SK-N-SH (cell line): ENCODE data around the gene ADTRP. TPM values are rescaled to one million over a fixed set of nuclear protein-coding genes. Genes with fewer than 3 reads are reported as not detected.

Source experiments
- CTCF ChIA-PET: fragments of 300-600, 350-600 bp; formaldehyde crosslinking; extraction: SDS; loops from one replicate; lab custom pipeline; 2021; lab: Yijun Ruan, JAX
- POLR2A ChIA-PET: fragments of 350-600 bp; sonication (Branson Sonifier 250); formaldehyde crosslinking; extraction: SDS; loops from one replicate; lab custom pipeline; 2020; ENCODE audit warnings: antibody characterized with exemption, inconsistent platforms; lab: Yijun Ruan, JAX
- DNase-seq: peaks from one replicate; pipeline ENCODE4 v3.0.0; 2012
- H2AFZ ChIP-seq: fragments of 200-600 bp; sonication (generic); 2 replicates; pipeline ENCODE4 v1.8.1; 2016; ENCODE audit warnings: antibody characterized with exemption, mild to moderate bottlenecking, low read depth
- H3F3A ChIP-seq: fragments of 200-600 bp; sonication (generic); replicated peaks from 2 replicates; pipeline ENCODE3; 2016; ENCODE audit warnings: antibody characterized with exemption, mild to moderate bottlenecking; ENCODE audit not compliant: insufficient read depth
- H3K27ac ChIP-seq, 2 experiments: fragments of 200-500 bp in 1 of 2; fragments of 200-600 bp in 1 of 2; sonication (Bioruptor generic) in 1 of 2; sonication (generic), shearing (Covaris generic) in 1 of 2; 2 replicates each; pipeline versions ENCODE4 v1.5.1 to v1.6.1; 2014 to 2016; ENCODE audit warnings: low read depth in 2 of 2, inconsistent platforms in 1 of 2, low read length in 1 of 2, mild to moderate bottlenecking in 1 of 2, mixed read lengths in 1 of 2
- H3K27me3 ChIP-seq: fragments of 200-600 bp; sonication (generic), shearing (Covaris generic); 2 replicates; pipeline ENCODE4 v1.6.1; 2016; ENCODE audit warnings: mixed run types; ENCODE audit not compliant: insufficient read depth
- H3K36me3 ChIP-seq, 2 experiments: fragments of 200-500 bp in 1 of 2; fragments of 200-600 bp in 1 of 2; sonication (Bioruptor generic) in 1 of 2; sonication (generic) in 1 of 2; replicated peaks in 1 of 2; 2 replicates each; pipeline versions ENCODE3 to v1.5.1; 2014 to 2016; ENCODE audit warnings: low read length in 1 of 2, mild to moderate bottlenecking in 1 of 2; ENCODE audit not compliant: insufficient read depth in 2 of 2, control insufficient read depth in 1 of 2
- H3K4me1 ChIP-seq, 2 experiments: fragments of 200-500 bp in 1 of 2; fragments of 200-600 bp in 1 of 2; sonication (Bioruptor generic) in 1 of 2; sonication (generic), shearing (Covaris generic) in 1 of 2; 2 replicates each; pipeline versions ENCODE4 v1.5.1 to v1.6.1; 2014 to 2016; ENCODE audit warnings: low read depth in 1 of 2, low read length in 1 of 2, mixed run types in 1 of 2; ENCODE audit not compliant: insufficient read depth in 2 of 2, control insufficient read depth in 1 of 2
- H3K4me2 ChIP-seq: fragments of 200-600 bp; sonication (generic), shearing (Covaris generic); 2 replicates; pipeline ENCODE4 v1.6.1; 2017; ENCODE audit warnings: mixed run types
- H3K4me3 ChIP-seq, 2 experiments: fragments of 200-500 bp in 1 of 2; fragments of 200-600 bp in 1 of 2; sonication (Bioruptor generic) in 1 of 2; sonication (generic), shearing (Covaris generic) in 1 of 2; 2 replicates each; pipeline versions ENCODE4 v1.5.1 to v1.8.1; 2014 to 2016; ENCODE audit warnings: low read depth in 2 of 2, inconsistent platforms in 1 of 2, low read length in 1 of 2, mild to moderate bottlenecking in 1 of 2, mixed read lengths in 1 of 2, moderate library complexity in 1 of 2
- H3K79me2 ChIP-seq: fragments of 200-600 bp; sonication (generic); 2 replicates; pipeline ENCODE4 v1.8.1; 2017; ENCODE audit warnings: mild to moderate bottlenecking; ENCODE audit not compliant: insufficient read depth
- H3K9ac ChIP-seq: fragments of 200-600 bp; sonication (generic); 2 replicates; pipeline ENCODE4 v1.6.1; 2017; ENCODE audit warnings: mixed run types
- H3K9me2 ChIP-seq: fragments of 200-600 bp; sonication (generic); 2 replicates; pipeline ENCODE4 v1.6.1; 2017; ENCODE audit warnings: mixed run types
- H3K9me3 ChIP-seq: fragments of 200-600 bp; sonication (generic); 2 replicates; pipeline ENCODE4 v1.6.1; 2017; ENCODE audit warnings: mixed run types, mild to moderate bottlenecking, moderate library complexity
- H4K20me1 ChIP-seq: fragments of 200-600 bp; sonication (generic); 2 replicates; pipeline ENCODE4 v1.6.1; 2017; ENCODE audit warnings: mild to moderate bottlenecking, mixed run types; ENCODE audit not compliant: insufficient read depth
- CTCF ChIP-seq: fragments of 200-600 bp; sonication (generic); IDR thresholded peaks from 2 replicates; pipeline ENCODE4 v1.6.1; 2017; ENCODE audit warnings: antibody characterized with exemption, mild to moderate bottlenecking, moderate library complexity
- EP300 ChIP-seq, 2 experiments: IDR thresholded peaks; 2 replicates each; pipeline versions ENCODE4 v1.4.0 to v1.6.1; 2012; ENCODE audit warnings: borderline replicate concordance in 1 of 2, low read depth in 1 of 2, low read length in 1 of 2
- FOSL2 ChIP-seq: IDR thresholded peaks from 2 replicates; pipeline ENCODE4 v1.4.0; 2012; ENCODE audit warnings: low read depth, mild to moderate bottlenecking, moderate library complexity, borderline replicate concordance
- JUND ChIP-seq: IDR thresholded peaks from 2 replicates; pipeline ENCODE4 v1.4.0; 2012
- MAX ChIP-seq: IDR thresholded peaks from 2 replicates; pipeline ENCODE4 v1.4.0; 2012; ENCODE audit warnings: low read depth
- MEF2A ChIP-seq: IDR thresholded peaks from 2 replicates; pipeline ENCODE4 v1.4.0; 2012; ENCODE audit warnings: low read depth, borderline replicate concordance
- MXI1 ChIP-seq: IDR thresholded peaks from 2 replicates; pipeline ENCODE4 v1.6.1; 2012; ENCODE audit warnings: mild to moderate bottlenecking, low read depth, low read length, improper control_type of control experiment
- NFIC ChIP-seq: IDR thresholded peaks from 2 replicates; pipeline ENCODE4 v1.4.0; 2012; ENCODE audit warnings: borderline replicate concordance
- POLR2AphosphoS5 ChIP-seq: IDR thresholded peaks from 2 replicates; pipeline ENCODE4 v1.6.1; 2012; ENCODE audit warnings: low read depth, low read length
- RAD21 ChIP-seq: IDR thresholded peaks from 2 replicates; pipeline ENCODE4 v1.6.1; 2012; ENCODE audit warnings: mild to moderate bottlenecking, low read length
- RCOR1 ChIP-seq: fragments of 150-350 bp; IDR thresholded peaks from 2 replicates; pipeline ENCODE4 v1.6.1; 2017; ENCODE audit warnings: antibody characterized with exemption, low read length
- REST ChIP-seq: IDR thresholded peaks from 2 replicates; pipeline ENCODE4 v1.6.1; 2012; ENCODE audit warnings: mild to moderate bottlenecking, low read depth, low read length, moderate library complexity
- RXRA ChIP-seq: IDR thresholded peaks from 2 replicates; pipeline ENCODE4 v1.4.0; 2012; ENCODE audit warnings: low read depth, mild to moderate bottlenecking, borderline replicate concordance
- TAF1 ChIP-seq: IDR thresholded peaks from 2 replicates; pipeline ENCODE4 v1.6.1; 2012; ENCODE audit warnings: low read depth, mild to moderate bottlenecking, low read length, moderate library complexity, borderline replicate concordance
- TCF12 ChIP-seq: IDR thresholded peaks from 2 replicates; pipeline ENCODE4 v1.4.0; 2012
- USF1 ChIP-seq: IDR thresholded peaks from 2 replicates; pipeline ENCODE4 v1.4.0; 2012; ENCODE audit warnings: low read depth, borderline replicate concordance
- USF2 ChIP-seq: fragments of 150-350 bp; IDR thresholded peaks from 2 replicates; pipeline ENCODE4 v1.6.1; 2017; ENCODE audit warnings: antibody characterized with exemption, low read length, low read depth, borderline replicate concordance
- YY1 ChIP-seq: IDR thresholded peaks from 2 replicates; pipeline ENCODE4 v1.4.0; 2012; ENCODE audit warnings: low read depth, mild to moderate bottlenecking
- ZBTB33 ChIP-seq: IDR thresholded peaks from 2 replicates; pipeline ENCODE4 v1.4.0; 2012; ENCODE audit warnings: low read depth, borderline replicate concordance
- WGBS: methylation state at CpG from one replicate; pipeline ENCODE4 v1.1.6; 2017; ENCODE audit warnings: low lambda C conversion rate; 5-methylcytosine and 5-hydroxymethylcytosine counted together
- polyA plus RNA-seq, 3 experiments: library from polyadenylated mRNA; depleted of rRNA; stranded (reverse); fragments of >200 nt; gene quantifications; 2 replicates each; pipeline ENCODE4 v1.2.3, GENCODE V29; 2012

ADTRP gene
- polyA plus RNA-seq, 1 of the 3 experiments (the other 2 are of a cell fraction) = 0.84 TPM

- Histone ChIP-seq H3K9me2 (no peaks in the 10 kb centered on the region), H3K9ac (no peak overlapping the region), H3F3A (no peaks in the 10 kb centered on the region), H3K27ac (no peak overlapping the region), H3K4me3 (no peak overlapping the region), H3K4me2 (no peak overlapping the region), H3K9me3 (0 out of 2 replicates have a peak, but pooled peaks cover 6% of the 10 kb centered on the region), H2AFZ (no peak overlapping the region), H4K20me1 (no peaks in the 10 kb centered on the region), H3K36me3 (no peaks in the 10 kb centered on the region), H3K27me3 (no peaks in the 10 kb centered on the region), H3K79me2 (no peaks in the 10 kb centered on the region), H3K4me1 (no peaks in the 10 kb centered on the region; a peak in 1 of 4 replicates)
- TF ChIP-seq RCOR1 (no peak), JUND (no peak), MEF2A (no peak), REST (no peak), YY1 (no peak), TCF12 (no peak), CTCF (no peak), FOSL2 (no peak), MAX (no peak), POLR2AphosphoS5 (no peak)
- no peak for DNase-seq
- ChIA-PET CTCF (interaction anchor here (1.3 to 4.0 kb wide), 2 partner anchors 17 to 931 kb away, joined by 4 to 18 read pairs; no protein-coding TSS in a partner anchor), POLR2A (no interaction called here)
- 76% methylated on average over 5 of the region's 5 CpGs for WGBS
Measured at GRCh38 chr6:11672669-11673068, 105.9 kb downstream of the ADTRP start.

- no peak for DNase-seq
- no peak overlapping the region for H3K9ac ChIP-seq
- no peaks in the 10 kb centered on the region; a peak in 1 of 4 replicates for H3K4me1 ChIP-seq
- H3K4me3 ChIP-seq = no peak overlapping the region
- H3K4me2 ChIP-seq = no peak overlapping the region
- no peaks in the 10 kb centered on the region for H3F3A ChIP-seq
- H4K20me1 ChIP-seq = no peaks in the 10 kb centered on the region
- no peak overlapping the region for H3K27ac ChIP-seq
- no peaks in the 10 kb centered on the region for H3K79me2 ChIP-seq
- H3K9me3 ChIP-seq = 0 out of 2 replicates have a peak, but pooled peaks cover 6% of the 10 kb centered on the region
- H2AFZ ChIP-seq = no peak overlapping the region
- ChIA-PET POLR2A (no interaction called here), CTCF (interaction anchor here (1.3 to 4.0 kb wide), 2 partner anchors 17 to 931 kb away, joined by 4 to 18 read pairs; no protein-coding TSS in a partner anchor)
- H3K36me3 ChIP-seq = no peaks in the 10 kb centered on the region
- no peaks in the 10 kb centered on the region for H3K9me2 ChIP-seq
- H3K27me3 ChIP-seq = no peaks in the 10 kb centered on the region
- no peak for TF ChIP-seq ZBTB33
- TF ChIP-seq RXRA = no peak
- TF ChIP-seq YY1 = no peak
- no peak for TF ChIP-seq RCOR1
- no peak for TF ChIP-seq MXI1
- TF ChIP-seq NFIC = 0 out of 2 replicates have a peak, but pooled peaks have one; percentile 17
- no peak for TF ChIP-seq TAF1
- TF ChIP-seq RAD21 = no peak
- no peak for TF ChIP-seq USF2
- TF ChIP-seq EP300 (IDR thresholded peaks at IDR 0.05; ENCODE audit: borderline replicate concordance in 1 of 2, low read depth in 1 of 2, low read length in 1 of 2) = 0 out of 4 replicates have a peak, but pooled peaks of 1 of the 2 experiments have one; percentile 22
- no peak for TF ChIP-seq USF1
- no peak for TF ChIP-seq POLR2AphosphoS5
Measured at GRCh38 chr6:11672256-11672655, 106.3 kb downstream of the ADTRP start.
